Panc1 (cell line): ENCODE results near the gene ILDR1. TPM values are rescaled to one million over a fixed set of nuclear protein-coding genes. Genes with fewer than 3 reads are reported as not detected.

ENCODE experiments used
- ATAC-seq: fragments of 200-7000 bp; cut with Tn5 transposase; 2 replicates; pipeline ENCODE4 v1.9.1; 2020; ENCODE audit warnings: mild to moderate bottlenecking, moderate library complexity
- BruUV-seq: library from RNA; stranded (reverse); fragments of 400-500 nt; replicated peaks from 2 replicates; lab custom pipeline; 2021; lab: Mats Ljungman, UMichigan
- CTCF ChIA-PET: fragments of 300-600 bp; sonication (Branson Sonifier 250); formaldehyde crosslinking; loops from one replicate; lab custom pipeline; 2022; ENCODE audit warnings: antibody characterized with exemption; lab: Charles Lee
- POLR2A ChIA-PET: fragments of 300-600 bp; sonication (Branson Sonifier 250); formaldehyde crosslinking; loops from one replicate; lab custom pipeline; 2022; ENCODE audit warnings: antibody characterized with exemption; lab: Charles Lee
- DNase-seq: peaks from one replicate; pipeline ENCODE4 v3.0.0-alpha.2; 2010; ENCODE audit warnings: low read depth, low spot score
- H3K27ac ChIP-seq: 2 replicates; pipeline ENCODE4 v1.5.1; 2011; ENCODE audit warnings: mild to moderate bottlenecking, low read length, inconsistent platforms
- H3K27me3 ChIP-seq: fragments of 200-500 bp; sonication (Bioruptor generic); 2 replicates; pipeline ENCODE4 v1.6.0; 2014; ENCODE audit warnings: low read length, inconsistent platforms; ENCODE audit not compliant: control insufficient read depth, insufficient read depth
- H3K36me3 ChIP-seq: fragments of 200-500 bp; sonication (Bioruptor generic); 2 replicates; pipeline ENCODE4 v1.5.1; 2014; ENCODE audit warnings: inconsistent platforms, mild to moderate bottlenecking, low read length, moderate library complexity; ENCODE audit not compliant: control insufficient read depth, insufficient read depth
- H3K4me1 ChIP-seq: 2 replicates; pipeline ENCODE4 v1.5.1; 2011; ENCODE audit warnings: inconsistent platforms, mild to moderate bottlenecking, low read length, moderate library complexity; ENCODE audit not compliant: control insufficient read depth, insufficient read depth
- H3K4me3 ChIP-seq, 2 experiments: 2 replicates each; pipeline ENCODE4 v1.5.1; 2011 to 2012; ENCODE audit warnings: low read depth in 2 of 2, low read length in 2 of 2, mild to moderate bottlenecking in 2 of 2, inconsistent platforms in 1 of 2, moderate library complexity in 1 of 2
- H3K9me3 ChIP-seq: fragments of 200-500 bp; sonication (Bioruptor generic); 2 replicates; pipeline ENCODE4 v1.5.1; 2014; ENCODE audit warnings: low read depth, mild to moderate bottlenecking, inconsistent platforms, low read length, moderate library complexity; ENCODE audit not compliant: control insufficient read depth, insufficient read depth
- POLR2AphosphoS5 ChIP-seq: IDR thresholded peaks from 2 replicates; pipeline ENCODE4 v1.6.1; 2012; ENCODE audit warnings: mild to moderate bottlenecking, low read depth, low read length, moderate library complexity
- SIN3A ChIP-seq: IDR thresholded peaks from 2 replicates; pipeline ENCODE4 v1.6.1; 2012; ENCODE audit warnings: low read depth, mild to moderate bottlenecking, low read length, moderate library complexity, borderline replicate concordance; ENCODE audit not compliant: insufficient read depth
- TCF7L2 ChIP-seq: IDR thresholded peaks from 2 replicates; pipeline ENCODE4 v1.6.1; 2011; ENCODE audit warnings: mild to moderate bottlenecking, low read depth, low read length, inconsistent platforms
- in situ Hi-C: cut with HindIII; loops from 2 replicates; pipeline ENCODE4 v1.10.0; 2016; ENCODE audit warnings: low sequenced_read_pairs, low pct_unique_long_range_greater_than_20kb
- intact Hi-C: fragments of 100-400 bp; cut with micrococcal nuclease; formaldehyde crosslinking; loops from one replicate; pipeline ENCODE4 v1.10.0; 2022; ENCODE audit not compliant: unreplicated experiment
- total RNA-seq: library from RNA; stranded (reverse); gene quantifications from one replicate; pipeline ENCODE4 v1.2.1, GENCODE V29; 2021; ENCODE audit not compliant: unreplicated experiment
- TF ChIP-seq, protein P1 (sequence below): fragments of 450-650 bp; IDR thresholded peaks from 2 replicates; pipeline ENCODE4 v1.5.1; 2017; ENCODE audit warnings: mild to moderate bottlenecking
- TF ChIP-seq, protein P2 (sequence below), 2 experiments: IDR thresholded peaks; 2 replicates each; pipeline ENCODE4 v1.6.1; 2011 to 2012; ENCODE audit warnings: low read depth in 2 of 2, control low read depth in 1 of 2, low read length in 1 of 2, mild to moderate bottlenecking in 1 of 2, moderate library complexity in 1 of 2; ENCODE audit not compliant: insufficient read depth in 1 of 2

Gene ILDR1
- total RNA-seq, 1 experiment from 2014 or later = not detected

DNA sequence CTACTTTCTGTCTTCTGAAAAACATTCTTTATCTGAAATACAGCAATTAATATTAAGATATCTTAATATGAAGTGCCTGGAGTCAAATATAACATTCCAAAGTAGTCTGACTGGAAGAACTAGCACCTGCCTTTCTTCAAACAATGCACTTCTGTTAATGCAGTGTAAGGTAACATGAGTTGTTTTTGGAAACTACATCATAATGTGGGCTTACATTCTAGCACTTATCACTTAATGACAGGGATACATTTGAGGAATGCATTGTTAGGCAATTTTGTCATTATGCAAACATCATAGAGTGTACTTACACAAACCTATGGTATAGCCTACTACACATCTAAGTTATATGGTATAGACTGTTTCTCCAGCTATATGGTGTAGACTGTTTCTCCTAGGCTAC, 78.6 kb downstream of the ILDR1 start:
- no TSS peak for BruUV-seq
- Histone ChIP-seq H3K27me3 (no peaks in the 10 kb centered on the region), H3K4me3 (no peak overlapping the region), H3K9me3 (no peaks in the 10 kb centered on the region), H3K4me1 (no peaks in the 10 kb centered on the region), H3K27ac (no peak overlapping the region), H3K36me3 (no peaks in the 10 kb centered on the region)
- DNase-seq (no peak), ATAC-seq (no peak)
- CTCF ChIA-PET = no interaction called here
- POLR2A ChIA-PET = no interaction called here
- in situ Hi-C loops (no loop called here), intact Hi-C loops (no loop called here)
- no peak for TF ChIP-seq SIN3A
- no peak for TF ChIP-seq POLR2AphosphoS5
- TF ChIP-seq, protein P1, sequence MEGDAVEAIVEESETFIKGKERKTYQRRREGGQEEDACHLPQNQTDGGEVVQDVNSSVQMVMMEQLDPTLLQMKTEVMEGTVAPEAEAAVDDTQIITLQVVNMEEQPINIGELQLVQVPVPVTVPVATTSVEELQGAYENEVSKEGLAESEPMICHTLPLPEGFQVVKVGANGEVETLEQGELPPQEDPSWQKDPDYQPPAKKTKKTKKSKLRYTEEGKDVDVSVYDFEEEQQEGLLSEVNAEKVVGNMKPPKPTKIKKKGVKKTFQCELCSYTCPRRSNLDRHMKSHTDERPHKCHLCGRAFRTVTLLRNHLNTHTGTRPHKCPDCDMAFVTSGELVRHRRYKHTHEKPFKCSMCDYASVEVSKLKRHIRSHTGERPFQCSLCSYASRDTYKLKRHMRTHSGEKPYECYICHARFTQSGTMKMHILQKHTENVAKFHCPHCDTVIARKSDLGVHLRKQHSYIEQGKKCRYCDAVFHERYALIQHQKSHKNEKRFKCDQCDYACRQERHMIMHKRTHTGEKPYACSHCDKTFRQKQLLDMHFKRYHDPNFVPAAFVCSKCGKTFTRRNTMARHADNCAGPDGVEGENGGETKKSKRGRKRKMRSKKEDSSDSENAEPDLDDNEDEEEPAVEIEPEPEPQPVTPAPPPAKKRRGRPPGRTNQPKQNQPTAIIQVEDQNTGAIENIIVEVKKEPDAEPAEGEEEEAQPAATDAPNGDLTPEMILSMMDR = no peak
- no peak for TF ChIP-seq TCF7L2
- TF ChIP-seq, protein P2, sequence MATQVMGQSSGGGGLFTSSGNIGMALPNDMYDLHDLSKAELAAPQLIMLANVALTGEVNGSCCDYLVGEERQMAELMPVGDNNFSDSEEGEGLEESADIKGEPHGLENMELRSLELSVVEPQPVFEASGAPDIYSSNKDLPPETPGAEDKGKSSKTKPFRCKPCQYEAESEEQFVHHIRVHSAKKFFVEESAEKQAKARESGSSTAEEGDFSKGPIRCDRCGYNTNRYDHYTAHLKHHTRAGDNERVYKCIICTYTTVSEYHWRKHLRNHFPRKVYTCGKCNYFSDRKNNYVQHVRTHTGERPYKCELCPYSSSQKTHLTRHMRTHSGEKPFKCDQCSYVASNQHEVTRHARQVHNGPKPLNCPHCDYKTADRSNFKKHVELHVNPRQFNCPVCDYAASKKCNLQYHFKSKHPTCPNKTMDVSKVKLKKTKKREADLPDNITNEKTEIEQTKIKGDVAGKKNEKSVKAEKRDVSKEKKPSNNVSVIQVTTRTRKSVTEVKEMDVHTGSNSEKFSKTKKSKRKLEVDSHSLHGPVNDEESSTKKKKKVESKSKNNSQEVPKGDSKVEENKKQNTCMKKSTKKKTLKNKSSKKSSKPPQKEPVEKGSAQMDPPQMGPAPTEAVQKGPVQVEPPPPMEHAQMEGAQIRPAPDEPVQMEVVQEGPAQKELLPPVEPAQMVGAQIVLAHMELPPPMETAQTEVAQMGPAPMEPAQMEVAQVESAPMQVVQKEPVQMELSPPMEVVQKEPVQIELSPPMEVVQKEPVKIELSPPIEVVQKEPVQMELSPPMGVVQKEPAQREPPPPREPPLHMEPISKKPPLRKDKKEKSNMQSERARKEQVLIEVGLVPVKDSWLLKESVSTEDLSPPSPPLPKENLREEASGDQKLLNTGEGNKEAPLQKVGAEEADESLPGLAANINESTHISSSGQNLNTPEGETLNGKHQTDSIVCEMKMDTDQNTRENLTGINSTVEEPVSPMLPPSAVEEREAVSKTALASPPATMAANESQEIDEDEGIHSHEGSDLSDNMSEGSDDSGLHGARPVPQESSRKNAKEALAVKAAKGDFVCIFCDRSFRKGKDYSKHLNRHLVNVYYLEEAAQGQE (IDR thresholded peaks at IDR 0.05; ENCODE audit: insufficient read depth in 1 of 2, low read depth in 2 of 2, low read length in 1 of 2) = no peak

DNA sequence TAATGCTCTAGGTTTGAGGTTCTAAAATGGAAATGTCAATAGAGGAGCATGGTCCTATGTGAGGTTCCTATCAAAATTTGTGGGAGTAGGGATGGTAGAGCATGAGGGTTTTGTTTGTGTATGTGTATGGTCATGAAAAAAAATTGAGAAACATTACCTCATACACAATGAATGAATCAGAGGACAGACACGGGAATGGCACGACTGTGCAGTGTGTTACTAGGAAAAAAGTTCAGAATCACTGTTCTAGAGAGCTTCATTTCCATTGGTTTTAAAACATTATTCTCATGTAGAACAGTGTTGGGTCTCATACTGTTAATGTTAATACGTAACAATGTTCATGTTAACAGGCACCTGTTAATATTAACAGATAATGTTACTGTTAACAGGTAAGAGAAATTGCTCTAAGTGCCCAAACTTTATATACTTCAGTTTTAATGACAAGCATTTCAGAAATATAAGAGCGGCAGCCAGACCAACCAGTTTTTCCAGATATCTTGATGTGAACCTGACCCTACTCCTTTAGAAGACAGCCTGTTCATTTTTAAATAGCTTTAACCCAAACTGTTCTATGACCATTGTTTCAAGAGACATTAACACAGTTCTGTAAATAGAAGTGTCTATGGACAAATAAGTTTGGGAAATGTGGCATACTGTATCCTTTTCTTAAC, 79.8 kb downstream of the ILDR1 start:
- BruUV-seq = no TSS peak
- in situ Hi-C loops = no loop called here
- Histone ChIP-seq H3K27me3 (no peaks in the 10 kb centered on the region), H3K4me3 (no peak overlapping the region), H3K4me1 (no peaks in the 10 kb centered on the region), H3K9me3 (no peaks in the 10 kb centered on the region), H3K36me3 (no peaks in the 10 kb centered on the region), H3K27ac (no peak overlapping the region)
- DNase-seq = no peak
- ChIA-PET CTCF (no interaction called here), POLR2A (no interaction called here)
- no peak for ATAC-seq
- intact Hi-C loops = no loop called here
- TF ChIP-seq, protein P2 (IDR thresholded peaks at IDR 0.05; ENCODE audit: insufficient read depth in 1 of 2, low read depth in 2 of 2, low read length in 1 of 2) = no peak
- TF ChIP-seq, protein P1 = no peak
- TF ChIP-seq SIN3A (no peak), TCF7L2 (no peak), POLR2AphosphoS5 (no peak)
